ENCODE results near the gene VANGL2. TPM values are rescaled to one million over a fixed set of nuclear protein-coding genes. Genes with fewer than 3 reads are reported as not detected.

Gene VANGL2
- total and polyA plus RNA-seq, 2 of the 4 experiments (the other 2 are of a cell fraction): 0.36 to 3.6 TPM

GRCh38 chr1:160438935-160439334 is 38.6 kb downstream of the VANGL2 start:
- no peak overlapping the region for H2BK15ac ChIP-seq (ENCODE audit: low read depth, low read length)
- no peak overlapping the region for H3K23ac ChIP-seq (ENCODE audit: low read depth, low read length)
- no peak overlapping the region for H2BK5ac ChIP-seq (ENCODE audit: low read depth, low read length, poor library complexity, severe bottlenecking)
- ATAC-seq (ENCODE audit: low read depth): no peak
- DNase-seq: no peak
- H3K4me2 ChIP-seq (ENCODE audit: low read depth, low read length): no peak overlapping the region
- H3K36me3 ChIP-seq (ENCODE audit: control insufficient read depth, insufficient read depth, low read length): no peaks in the 10 kb centered on the region
- H3K9ac ChIP-seq (ENCODE audit: low read depth, low read length): no peak overlapping the region
- no TSS peak for BruUV-seq (replicated peaks)
- POLR2A ChIA-PET (ENCODE audit: unreplicated experiment): no interaction called here
- H2AK9ac ChIP-seq (replicated peaks; ENCODE audit: low read depth, low read length, poor library complexity): no peak overlapping the region
- no peak overlapping the region for H3K14ac ChIP-seq (replicated peaks; ENCODE audit: low read depth, low read length)
- no peak overlapping the region for H3K18ac ChIP-seq (ENCODE audit: low read depth, low read length)
- TF ChIP-seq CEBPB (IDR thresholded peaks at IDR 0.05; ENCODE audit: low read depth, low read length) (no peak), ELK1 (IDR thresholded peaks at IDR 0.05; ENCODE audit: borderline replicate concordance, low read depth, low read length) (no peak), MAZ (IDR thresholded peaks at IDR 0.05; ENCODE audit: borderline replicate concordance, low read depth, low read length) (no peak), SMC3 (IDR thresholded peaks at IDR 0.05; ENCODE audit: low read depth, low read length) (no peak), RFX5 (IDR thresholded peaks at IDR 0.05; ENCODE audit: low read depth, low read length) (no peak), USF2 (IDR thresholded peaks at IDR 0.05; ENCODE audit: low read depth, low read length) (no peak), NFE2L2 (IDR thresholded peaks at IDR 0.05; ENCODE audit: low read depth, low read length) (no peak), CTCF (conservative IDR thresholded peaks at IDR 0.05; ENCODE audit: low read depth, low read length) (no peak)
- H2BK120ac ChIP-seq (ENCODE audit: low read depth, low read length): no peak overlapping the region
- H3K4me3 ChIP-seq (ENCODE audit: insufficient read depth, low read depth, low read length): no peak overlapping the region
- intact Hi-C loops (cut with micrococcal nuclease) (no loop called here), dilution Hi-C loops (cut with HindIII; ENCODE audit: low sequenced_read_pairs, unreplicated experiment) (no loop called here), in situ Hi-C loops (cut with MboI; ENCODE audit: low sequenced_read_pairs) (no loop called here)
- H3K9me3 ChIP-seq (ENCODE audit: control insufficient read depth, insufficient read depth, low read length): no peaks in the 10 kb centered on the region
- no peak overlapping the region for H2AK5ac ChIP-seq (ENCODE audit: low read depth, low read length)
- H3K27me3 ChIP-seq (ENCODE audit: control insufficient read depth, insufficient read depth, low read length): no peaks in the 10 kb centered on the region
- H3K9me1 ChIP-seq (ENCODE audit: insufficient read depth, low read length): no peaks in the 10 kb centered on the region
- H4K8ac ChIP-seq (ENCODE audit: low read depth in 2 of 2, low read length in 2 of 2): no peak overlapping the region
- WGBS, 2 experiments (ENCODE audit: extremely low coverage in 2 of 2, insufficient read length in 1 of 2): no CpG with 5 or more reads among the region's 2 CpGs
- H3K56ac ChIP-seq (ENCODE audit: extremely low read depth, insufficient read depth, low read length): no peak overlapping the region
- no peaks in the 10 kb centered on the region for H3K4me1 ChIP-seq (ENCODE audit: control insufficient read depth, insufficient read depth, low read length)
- H4K91ac ChIP-seq (ENCODE audit: insufficient read depth, low read depth, low read length): no peak overlapping the region
- no peaks in the 10 kb centered on the region for H3K79me1 ChIP-seq (ENCODE audit: low read depth in 1 of 2, low read length in 2 of 2)
- H4K5ac ChIP-seq (ENCODE audit: low read depth, low read length): no peak overlapping the region
- no peaks in the 10 kb centered on the region for H4K20me1 ChIP-seq (ENCODE audit: insufficient read depth, low read length)
- H2AFZ ChIP-seq (replicated peaks; ENCODE audit: low read length, poor library complexity): no peak overlapping the region
- no peak overlapping the region for H2BK20ac ChIP-seq (ENCODE audit: low read depth, low read length)
- no peak overlapping the region for H3K27ac ChIP-seq (ENCODE audit: insufficient read depth, low read length)
- CTCF ChIA-PET: interaction anchor here (1.3 kb wide), 1 partner anchor 17 kb away, joined by 3 read pairs; no protein-coding TSS in a partner anchor
- H3K4ac ChIP-seq (ENCODE audit: low read depth, low read length): no peak overlapping the region

Data from IMR-90 (cell line).